Small intestine (tissue), 7 donors: ENCODE results near the gene GALNT18. TPM values are rescaled to one million over a fixed set of nuclear protein-coding genes. Genes with fewer than 3 reads are reported as not detected.
"Not testable (repeated sequence)": the region's sequence is repeated elsewhere in the genome, so short reads cannot be mapped to it uniquely, and the experiment has no call there.

Experiments
- DNase-seq, 2 donors: peaks; one replicate each; pipeline versions ENCODE4 v3.0.0 to v3.0.0-alpha.2; 2013
- FAIRE-seq: peaks from 2 replicates; lab custom pipeline; 2012; peaks lifted over from hg19 to GRCh38; lab: Jason Lieb, UNC
- H3K27ac ChIP-seq, 3 donors: one replicate each; pipeline ENCODE4 v1.5.1; 2013; ENCODE audit warnings: low read length in 2 of 3, mild to moderate bottlenecking in 2 of 3, control low read depth in 1 of 3, inconsistent platforms in 1 of 3, low read depth in 1 of 3, moderate library complexity in 1 of 3
- H3K27me3 ChIP-seq, 3 donors: one replicate each; pipeline ENCODE4 v1.6.1; 2013; ENCODE audit warnings: low read length in 3 of 3, inconsistent platforms in 1 of 3; ENCODE audit not compliant: control insufficient read depth in 3 of 3, insufficient read depth in 3 of 3
- H3K36me3 ChIP-seq, 3 donors: one replicate each; pipeline ENCODE4 v1.6.1; 2013; ENCODE audit warnings: low read length in 3 of 3, inconsistent platforms in 1 of 3, low read depth in 1 of 3, mild to moderate bottlenecking in 1 of 3, moderate library complexity in 1 of 3; ENCODE audit not compliant: control insufficient read depth in 3 of 3, insufficient read depth in 2 of 3
- H3K4me1 ChIP-seq, 3 donors: one replicate each; pipeline ENCODE4 v1.6.1; 2013; ENCODE audit warnings: low read length in 2 of 3, inconsistent platforms in 1 of 3, low read depth in 1 of 3, mild to moderate bottlenecking in 1 of 3, moderate library complexity in 1 of 3; ENCODE audit not compliant: control insufficient read depth in 3 of 3, insufficient read depth in 2 of 3
- H3K4me3 ChIP-seq, 3 donors: one replicate each; pipeline ENCODE4 v1.5.1; 2013; ENCODE audit warnings: low read length in 3 of 3, control low read depth in 1 of 3, inconsistent platforms in 1 of 3, low read depth in 1 of 3, mild to moderate bottlenecking in 1 of 3, moderate library complexity in 1 of 3
- H3K9me3 ChIP-seq, 2 donors: one replicate each; pipeline ENCODE4 v1.6.1; 2013; ENCODE audit warnings: low read depth in 1 of 2, low read length in 1 of 2; ENCODE audit not compliant: control insufficient read depth in 2 of 2, insufficient read depth in 1 of 2
- WGBS, 3 donors: extraction: QIAGEN DNeasy Blood & Tissue Kit; methylation state at CpG; one replicate each; pipeline ENCODE4 v1.1.7; 2013; 5-methylcytosine and 5-hydroxymethylcytosine counted together
- polyA plus RNA-seq, 4 donors: library from polyadenylated mRNA; stranded (reverse) in 3 of 4; unstranded in 1 of 4; fragments of 200-250 nt in 3 of 4; fragments of 120-200 nt in 1 of 4; gene quantifications; one replicate each; pipeline versions ENCODE4 v1.2.1 to v1.2.3, GENCODE V29; 2013
- donor health status: healthy with polysubstance abuse.
- donor health status: control.
- donor health status: control.
- donor health status: Bipolar disorder and iron deficiency.
- donor health status: healthy.

The GALNT18 gene
- polyA plus RNA-seq, 4 donors: 0.45 to 18.9 (median 1.5) TPM

GRCh38 chr11:11458001-11458400 lies 163.8 kb downstream of the GALNT18 start:
- WGBS, 3 donors: 85 to 88% (median 86%) methylated on average over 5 of the region's 5 CpGs
- no peak for FAIRE-seq
- Histone ChIP-seq H3K4me3 (no peak overlapping the region), H3K27me3 (peaks cover 0 to 4% (median 2%) of the 10 kb centered on the region in 3 donors), H3K4me1 (peaks cover 0 to 2% (median 0%) of the 10 kb centered on the region in 3 donors), H3K9me3 (peaks cover 0 to 2% of the 10 kb centered on the region in 2 donors), H3K27ac (no peak overlapping the region), H3K36me3 (no peaks in the 10 kb centered on the region)
- no peak for DNase-seq

DNA sequence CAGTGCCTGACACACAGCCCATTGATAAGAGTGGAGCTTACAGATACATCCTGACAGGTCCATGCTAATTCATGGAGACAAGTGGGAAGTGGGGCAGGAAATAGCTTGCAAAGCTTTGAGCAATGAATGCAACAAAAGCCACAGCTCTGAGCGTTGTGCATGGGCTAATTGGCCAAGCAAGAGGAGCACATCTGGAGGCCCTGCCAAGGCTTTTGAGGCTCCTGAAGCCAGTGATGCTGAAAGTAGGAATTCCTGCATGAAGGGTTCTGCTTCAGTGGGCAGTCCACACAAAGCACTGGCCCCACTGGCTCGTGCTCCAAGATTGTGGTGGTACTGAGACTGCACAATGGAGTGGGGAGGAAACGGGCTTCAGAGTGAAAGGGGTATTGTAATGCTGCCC lies 164.9 kb downstream of the GALNT18 start:
- 80 to 82% (median 82%) methylated on average over 3 of the region's 3 CpGs for WGBS, 3 donors
- no peaks in the 10 kb centered on the region for H3K36me3 ChIP-seq
- H3K4me1 ChIP-seq: peaks cover 0 to 2% (median 0%) of the 10 kb centered on the region in 3 donors
- H3K27ac ChIP-seq: no peak overlapping the region
- no peak overlapping the region for H3K4me3 ChIP-seq
- DNase-seq (no peak), FAIRE-seq (no peak)
- peaks cover 0 to 2% of the 10 kb centered on the region in 2 donors for H3K9me3 ChIP-seq
- peaks cover 0 to 2% (median 0%) of the 10 kb centered on the region in 3 donors for H3K27me3 ChIP-seq

GRCh38 chr11:11454671-11455223 lies 167.1 kb downstream of the GALNT18 start:
- H3K27ac ChIP-seq: no peak overlapping the region
- H3K4me1 ChIP-seq: peaks cover 0 to 6% (median 0%) of the 10 kb centered on the region in 3 donors
- FAIRE-seq: no peak
- H3K27me3 ChIP-seq: peaks cover 0 to 2% (median 0%) of the 10 kb centered on the region in 3 donors
- WGBS, 3 donors: 86 to 88% (median 88%) methylated on average over 3 of the region's 3 CpGs
- DNase-seq: no peak
- no peak overlapping the region for H3K4me3 ChIP-seq
- H3K36me3 ChIP-seq: no peaks in the 10 kb centered on the region
- H3K9me3 ChIP-seq: peaks cover 0 to 2% of the 10 kb centered on the region in 2 donors

DNA sequence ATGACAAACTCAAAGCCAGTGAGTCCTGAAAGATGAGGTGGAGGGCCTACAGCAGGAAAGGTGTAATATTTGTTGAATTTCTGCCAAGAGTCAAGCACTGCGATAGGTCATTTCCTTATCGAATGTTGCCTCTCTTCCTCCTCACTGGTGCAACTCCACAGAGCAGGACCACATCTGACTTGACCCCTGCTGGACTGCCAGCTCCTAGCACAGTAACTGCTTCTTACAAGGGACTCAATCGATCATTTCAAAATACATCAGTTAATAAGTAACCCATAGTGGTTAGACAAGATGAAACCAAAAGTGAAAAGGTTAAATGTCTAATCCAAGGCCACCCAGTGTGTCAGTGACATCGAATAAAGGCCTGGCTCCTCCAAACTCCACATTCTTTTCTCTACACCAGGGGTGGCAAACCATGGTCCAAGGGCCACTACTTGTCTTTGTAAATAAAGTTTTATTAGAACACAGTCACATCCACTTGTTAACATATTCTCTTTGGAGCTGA lies 170.3 kb downstream of the GALNT18 start:
- H3K4me3 ChIP-seq: no peak overlapping the region
- DNase-seq (peak; percentile 70 to 80), FAIRE-seq (no peak)
- H3K4me1 ChIP-seq: peaks cover 0 to 8% (median 0%) of the 10 kb centered on the region in 3 donors
- no peaks in the 10 kb centered on the region for H3K36me3 ChIP-seq
- H3K9me3 ChIP-seq: no peaks in the 10 kb centered on the region
- H3K27me3 ChIP-seq: no peaks in the 10 kb centered on the region
- H3K27ac ChIP-seq: no peak overlapping the region
- WGBS, 3 donors: 9 to 60% (median 20%) methylated on average over 4 of the region's 4 CpGs

- Histone ChIP-seq H3K36me3 (no peaks in the 10 kb centered on the region), H3K9me3 (no peaks in the 10 kb centered on the region), H3K27ac (no peak overlapping the region), H3K27me3 (no peaks in the 10 kb centered on the region), H3K4me1 (peaks cover 0 to 8% (median 0%) of the 10 kb centered on the region in 3 donors), H3K4me3 (no peak overlapping the region)
- no peak for FAIRE-seq
- 60 to 70% (median 63%) methylated on average over 5 of the region's 5 CpGs for whole genome bisulfite sequencing, 3 donors
- DNase-seq: no peak
Observed at GRCh38 chr11:11450744-11451362, 171.0 kb downstream of the GALNT18 start.

GRCh38 chr11:11449327-11449726 lies 172.5 kb downstream of the GALNT18 start:
- no peak overlapping the region for H3K27ac ChIP-seq

GRCh38 chr11:11448626-11449025 lies 173.2 kb downstream of the GALNT18 start:
- 91 to 93% (median 91%) methylated on average over 12 of the region's 12 CpGs for WGBS, 3 donors
- H3K27ac ChIP-seq: no peak overlapping the region
- no peak for DNase-seq
- FAIRE-seq: no peak
- no peaks in the 10 kb centered on the region for H3K36me3 ChIP-seq
- H3K4me1 ChIP-seq: peaks cover 0 to 8% (median 0%) of the 10 kb centered on the region in 3 donors
- no peak overlapping the region for H3K4me3 ChIP-seq
- H3K9me3 ChIP-seq: no peaks in the 10 kb centered on the region
- no peaks in the 10 kb centered on the region for H3K27me3 ChIP-seq

More at GRCh38 chr11:11449327-11449726, 172.5 kb downstream of the GALNT18 start:
- H3K9me3 ChIP-seq: no peaks in the 10 kb centered on the region
- no peaks in the 10 kb centered on the region for H3K27me3 ChIP-seq
- H3K4me3 ChIP-seq: no peak overlapping the region
- H3K36me3 ChIP-seq: no peaks in the 10 kb centered on the region
- 66 to 83% (median 66%) methylated on average over 3 of the region's 3 CpGs for WGBS, 3 donors
- FAIRE-seq (no peak), DNase-seq (peak in 1 of 2 donors; percentile 24)
- H3K4me1 ChIP-seq: peaks cover 0 to 8% (median 0%) of the 10 kb centered on the region in 3 donors

GRCh38 chr11:11447601-11448000 lies 174.2 kb downstream of the GALNT18 start:
- H3K4me1 ChIP-seq, H3K4me3 ChIP-seq, H3K36me3 ChIP-seq, H3K27me3 ChIP-seq, DNase-seq, H3K9me3 ChIP-seq, H3K27ac ChIP-seq, FAIRE-seq: not testable (repeated sequence)
- 68 to 81% (median 75%) methylated on average over 3 of the region's 3 CpGs for WGBS, 3 donors
